GM23338 (cell line): ENCODE data around the gene DYSF. TPM values are rescaled to one million over a fixed set of nuclear protein-coding genes. Genes with fewer than 3 reads are reported as not detected.

ENCODE experiments used
- ATAC-seq: fragments of 200-7000 bp; cut with Tn5 transposase; 3 replicates; pipeline ENCODE4 v1.9.1; 2020
- DNase-seq: peaks from one replicate; pipeline ENCODE4 v3.0.0-alpha.2; 2015; ENCODE audit warnings: low spot score
- H2AFZ ChIP-seq: fragments of 200-600 bp; sonication (generic); 2 replicates; pipeline ENCODE4 v1.8.0; 2016; ENCODE audit warnings: antibody characterized with exemption, mild to moderate bottlenecking, moderate library complexity
- H3F3A ChIP-seq: fragments of 200-600 bp; sonication (generic); replicated peaks from 2 replicates; pipeline ENCODE4 v1.8.0; 2017; ENCODE audit warnings: antibody characterized with exemption, mixed run types, low read depth
- H3K27ac ChIP-seq: fragments of 200-600 bp; sonication (generic); 2 replicates; pipeline ENCODE4 v1.6.1; 2016; ENCODE audit warnings: low read depth
- H3K27me3 ChIP-seq: fragments of 200-600 bp; sonication (generic); 2 replicates; pipeline ENCODE4 v1.8.0; 2016; ENCODE audit warnings: mild to moderate bottlenecking, mixed run types, moderate library complexity; ENCODE audit not compliant: insufficient read depth
- H3K36me3 ChIP-seq: fragments of 200-600 bp; sonication (generic); 2 replicates; pipeline ENCODE4 v1.8.0; 2016; ENCODE audit warnings: mild to moderate bottlenecking; ENCODE audit not compliant: insufficient read depth
- H3K4me1 ChIP-seq: fragments of 200-600 bp; sonication (generic); 2 replicates; pipeline ENCODE4 v1.8.0; 2016; ENCODE audit warnings: mild to moderate bottlenecking, moderate library complexity; ENCODE audit not compliant: insufficient read depth
- H3K4me2 ChIP-seq: fragments of 200-600 bp; sonication (generic); 2 replicates; pipeline ENCODE4 v1.7.1; 2017; ENCODE audit warnings: mixed run types
- H3K4me3 ChIP-seq: fragments of 200-600 bp; sonication (generic); 2 replicates; pipeline ENCODE4 v1.6.1; 2016; ENCODE audit warnings: mixed run types
- H3K79me2 ChIP-seq: fragments of 200-600 bp; sonication (generic); replicated peaks from 2 replicates; pipeline ENCODE4 v1.8.0; 2017; ENCODE audit warnings: mild to moderate bottlenecking; ENCODE audit not compliant: insufficient read depth
- H3K9me2 ChIP-seq: fragments of 200-600 bp; sonication (generic); 2 replicates; pipeline ENCODE4 v1.8.0; 2017; ENCODE audit not compliant: insufficient read depth
- H4K20me1 ChIP-seq: fragments of 200-600 bp; sonication (generic); replicated peaks from 2 replicates; pipeline ENCODE4 v1.8.0; 2017; ENCODE audit warnings: mild to moderate bottlenecking; ENCODE audit not compliant: insufficient read depth
- H3K27ac Mint-ChIP-seq: 2 replicates; pipeline ENCODE4 v1.8.0; 2020; ENCODE audit warnings: inconsistent platforms, mild to moderate bottlenecking, moderate library complexity, mixed read lengths
- H3K27me3 Mint-ChIP-seq: 3 replicates; pipeline ENCODE4 v1.8.0; 2022; ENCODE audit warnings: low read depth, mild to moderate bottlenecking, moderate library complexity, mixed read lengths, inconsistent platforms; ENCODE audit not compliant: insufficient read depth, poor library complexity
- H3K36me3 Mint-ChIP-seq: 3 replicates; pipeline ENCODE4 v1.8.0; 2021; ENCODE audit warnings: low read depth, mild to moderate bottlenecking, inconsistent platforms, moderate library complexity, mixed read lengths
- H3K4me1 Mint-ChIP-seq: 3 replicates; pipeline ENCODE4 v1.8.0; 2020; ENCODE audit warnings: mild to moderate bottlenecking, inconsistent platforms, mixed read lengths
- H3K4me3 Mint-ChIP-seq: 3 replicates; pipeline ENCODE4 v1.8.0; 2021; ENCODE audit warnings: moderate library complexity, mild to moderate bottlenecking, inconsistent platforms, mixed read lengths
- H3K9me3 Mint-ChIP-seq: 3 replicates; pipeline ENCODE4 v1.8.0; 2020; ENCODE audit warnings: moderate library complexity, mild to moderate bottlenecking, inconsistent platforms, mixed read lengths
- EZH2 ChIP-seq: fragments of 200-600 bp; sonication (generic); IDR thresholded peaks from one replicate; pipeline ENCODE4 v1.8.0; 2017; ENCODE audit warnings: antibody characterized with exemption, mild to moderate bottlenecking, low read depth; ENCODE audit not compliant: unreplicated experiment
- EZH2phosphoT487 ChIP-seq: fragments of 200-600 bp; sonication (generic); IDR thresholded peaks from one replicate; pipeline ENCODE4 v1.8.1; 2018; ENCODE audit warnings: antibody characterized with exemption; ENCODE audit not compliant: unreplicated experiment
- JUNB ChIP-seq: IDR thresholded peaks from one replicate; pipeline ENCODE4 v1.6.1; 2016; ENCODE audit warnings: antibody characterized with exemption; ENCODE audit not compliant: unreplicated experiment
- NANOG ChIP-seq: IDR thresholded peaks from 2 replicates; pipeline ENCODE4 v1.6.1; 2016; ENCODE audit warnings: antibody characterized with exemption, borderline replicate concordance
- POLR2AphosphoS5 ChIP-seq: IDR thresholded peaks from 2 replicates; pipeline ENCODE4 v1.6.1; 2016; ENCODE audit warnings: antibody characterized with exemption, low read depth
- polyA plus RNA-seq: library from polyadenylated mRNA; unstranded; fragments of >200 nt; fragmentation: Nextera tagmentation; extraction: Ambion mirVana; gene quantifications from 2 replicates; pipeline ENCODE4 v1.2.1, GENCODE V29; 2016
- total RNA-seq: library from RNA; depleted of rRNA; stranded (reverse); fragments of >200 nt; shearing (Covaris generic); gene quantifications from 2 replicates; pipeline ENCODE4 v1.2.3, GENCODE V29; 2014
- TF ChIP-seq, protein P1 (sequence below): IDR thresholded peaks from one replicate; pipeline ENCODE4 v1.6.1; 2018; ENCODE audit warnings: antibody characterized with exemption; ENCODE audit not compliant: unreplicated experiment
- TF ChIP-seq, protein P2 (sequence below): fragments of 250-450 bp; sonication (Bioruptor Pico); IDR thresholded peaks from 2 replicates; pipeline ENCODE4 v1.5.0; 2020; ENCODE audit warnings: mild to moderate bottlenecking, moderate library complexity
- TF ChIP-seq, protein P3 (sequence below), 2 experiments: fragments of 200-600 bp in 1 of 2; sonication (generic) in 1 of 2; conservative IDR thresholded peaks; 2 replicates each; pipeline versions ENCODE4 v1.5.1 to v1.6.1; 2016 to 2017; ENCODE audit warnings: antibody characterized with exemption in 2 of 2, low read depth in 2 of 2, mild to moderate bottlenecking in 2 of 2, moderate library complexity in 1 of 2

DYSF gene
- total and polyA plus RNA-seq, 2 experiments from 2014 or later, result 7.3 to 21.3 TPM

DNA sequence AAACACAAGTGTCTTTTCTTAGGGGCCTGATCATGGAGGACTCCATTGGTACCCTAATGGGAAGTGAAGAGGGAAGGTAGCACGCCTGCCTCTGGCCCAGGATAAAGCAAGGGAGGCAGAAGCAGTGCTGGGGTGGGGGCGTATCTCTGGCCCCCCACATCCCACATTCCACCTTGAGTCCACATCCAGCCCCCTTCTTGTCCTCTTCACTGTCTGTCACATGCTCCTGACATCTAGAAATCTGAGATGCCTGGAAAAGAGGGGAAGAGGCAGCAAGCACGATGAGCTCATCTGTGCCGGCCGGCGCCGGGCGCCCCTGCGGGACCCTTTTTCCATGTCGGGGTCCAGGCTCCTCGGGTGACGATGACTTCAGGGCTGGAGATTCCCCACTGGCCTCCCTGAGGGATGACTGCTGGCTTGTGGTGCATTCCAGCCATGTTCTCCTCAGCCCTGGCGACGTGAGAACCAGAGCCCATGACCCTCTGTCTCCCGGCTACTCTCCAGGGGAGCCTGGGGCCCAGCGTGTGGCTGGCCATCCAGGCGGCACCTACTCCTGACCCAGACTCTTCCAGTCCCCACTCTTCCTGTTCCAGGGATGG lies 277.5 kb downstream of the DYSF start (continued):
- no peak for TF ChIP-seq EZH2
- TF ChIP-seq, protein P1, sequence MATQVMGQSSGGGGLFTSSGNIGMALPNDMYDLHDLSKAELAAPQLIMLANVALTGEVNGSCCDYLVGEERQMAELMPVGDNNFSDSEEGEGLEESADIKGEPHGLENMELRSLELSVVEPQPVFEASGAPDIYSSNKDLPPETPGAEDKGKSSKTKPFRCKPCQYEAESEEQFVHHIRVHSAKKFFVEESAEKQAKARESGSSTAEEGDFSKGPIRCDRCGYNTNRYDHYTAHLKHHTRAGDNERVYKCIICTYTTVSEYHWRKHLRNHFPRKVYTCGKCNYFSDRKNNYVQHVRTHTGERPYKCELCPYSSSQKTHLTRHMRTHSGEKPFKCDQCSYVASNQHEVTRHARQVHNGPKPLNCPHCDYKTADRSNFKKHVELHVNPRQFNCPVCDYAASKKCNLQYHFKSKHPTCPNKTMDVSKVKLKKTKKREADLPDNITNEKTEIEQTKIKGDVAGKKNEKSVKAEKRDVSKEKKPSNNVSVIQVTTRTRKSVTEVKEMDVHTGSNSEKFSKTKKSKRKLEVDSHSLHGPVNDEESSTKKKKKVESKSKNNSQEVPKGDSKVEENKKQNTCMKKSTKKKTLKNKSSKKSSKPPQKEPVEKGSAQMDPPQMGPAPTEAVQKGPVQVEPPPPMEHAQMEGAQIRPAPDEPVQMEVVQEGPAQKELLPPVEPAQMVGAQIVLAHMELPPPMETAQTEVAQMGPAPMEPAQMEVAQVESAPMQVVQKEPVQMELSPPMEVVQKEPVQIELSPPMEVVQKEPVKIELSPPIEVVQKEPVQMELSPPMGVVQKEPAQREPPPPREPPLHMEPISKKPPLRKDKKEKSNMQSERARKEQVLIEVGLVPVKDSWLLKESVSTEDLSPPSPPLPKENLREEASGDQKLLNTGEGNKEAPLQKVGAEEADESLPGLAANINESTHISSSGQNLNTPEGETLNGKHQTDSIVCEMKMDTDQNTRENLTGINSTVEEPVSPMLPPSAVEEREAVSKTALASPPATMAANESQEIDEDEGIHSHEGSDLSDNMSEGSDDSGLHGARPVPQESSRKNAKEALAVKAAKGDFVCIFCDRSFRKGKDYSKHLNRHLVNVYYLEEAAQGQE, result no peak
- TF ChIP-seq EZH2phosphoT487, result no peak
- no peak for TF ChIP-seq NANOG

DNA sequence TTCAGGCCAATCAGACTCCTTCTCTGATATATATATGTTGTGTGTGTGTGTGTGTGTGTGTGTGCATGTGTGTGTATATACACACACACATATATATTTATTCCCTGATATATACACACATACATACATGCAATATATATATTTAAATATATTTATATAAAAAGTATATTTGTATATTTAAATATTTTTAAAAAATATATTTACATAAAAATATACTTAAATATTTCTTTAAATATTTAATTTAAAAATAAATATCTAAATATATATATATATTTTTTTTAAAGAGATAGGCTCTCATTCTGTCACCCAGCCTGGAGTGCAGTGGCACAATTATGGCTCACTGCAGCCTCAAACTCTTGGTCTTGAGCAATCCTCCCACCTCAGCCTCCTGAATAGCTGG lies 281.3 kb downstream of the DYSF start:
- H3K36me3 ChIP-seq, result no peaks in the 10 kb centered on the region
- no peak for DNase-seq
- H4K20me1 ChIP-seq, result no peaks in the 10 kb centered on the region
- H3K4me1 ChIP-seq, result no peaks in the 10 kb centered on the region
- no peak overlapping the region for H3K27ac ChIP-seq
- Mint-ChIP-seq H3K9me3 (no peaks in the 10 kb centered on the region), H3K4me3 (no peak overlapping the region), H3K27me3 (peaks cover 8% of the 10 kb centered on the region), H3K27ac (no peak overlapping the region), H3K36me3 (no peaks in the 10 kb centered on the region; the same call in 2 of the 3 replicates), H3K4me1 (no peaks in the 10 kb centered on the region; the same call in 2 of the 3 replicates)
- no peaks in the 10 kb centered on the region for H3K27me3 ChIP-seq
- ATAC-seq, result no peak
- H3K9me2 ChIP-seq, result peaks cover 3% of the 10 kb centered on the region
- H3K4me3 ChIP-seq, result no peak overlapping the region
- H3K4me2 ChIP-seq, result no peak overlapping the region
- H3K79me2 ChIP-seq, result no peaks in the 10 kb centered on the region
- H2AFZ ChIP-seq, result no peak overlapping the region
- no peaks in the 10 kb centered on the region for H3F3A ChIP-seq
- TF ChIP-seq, protein P1, result no peak
- TF ChIP-seq POLR2AphosphoS5, result no peak
- TF ChIP-seq, protein P2, sequence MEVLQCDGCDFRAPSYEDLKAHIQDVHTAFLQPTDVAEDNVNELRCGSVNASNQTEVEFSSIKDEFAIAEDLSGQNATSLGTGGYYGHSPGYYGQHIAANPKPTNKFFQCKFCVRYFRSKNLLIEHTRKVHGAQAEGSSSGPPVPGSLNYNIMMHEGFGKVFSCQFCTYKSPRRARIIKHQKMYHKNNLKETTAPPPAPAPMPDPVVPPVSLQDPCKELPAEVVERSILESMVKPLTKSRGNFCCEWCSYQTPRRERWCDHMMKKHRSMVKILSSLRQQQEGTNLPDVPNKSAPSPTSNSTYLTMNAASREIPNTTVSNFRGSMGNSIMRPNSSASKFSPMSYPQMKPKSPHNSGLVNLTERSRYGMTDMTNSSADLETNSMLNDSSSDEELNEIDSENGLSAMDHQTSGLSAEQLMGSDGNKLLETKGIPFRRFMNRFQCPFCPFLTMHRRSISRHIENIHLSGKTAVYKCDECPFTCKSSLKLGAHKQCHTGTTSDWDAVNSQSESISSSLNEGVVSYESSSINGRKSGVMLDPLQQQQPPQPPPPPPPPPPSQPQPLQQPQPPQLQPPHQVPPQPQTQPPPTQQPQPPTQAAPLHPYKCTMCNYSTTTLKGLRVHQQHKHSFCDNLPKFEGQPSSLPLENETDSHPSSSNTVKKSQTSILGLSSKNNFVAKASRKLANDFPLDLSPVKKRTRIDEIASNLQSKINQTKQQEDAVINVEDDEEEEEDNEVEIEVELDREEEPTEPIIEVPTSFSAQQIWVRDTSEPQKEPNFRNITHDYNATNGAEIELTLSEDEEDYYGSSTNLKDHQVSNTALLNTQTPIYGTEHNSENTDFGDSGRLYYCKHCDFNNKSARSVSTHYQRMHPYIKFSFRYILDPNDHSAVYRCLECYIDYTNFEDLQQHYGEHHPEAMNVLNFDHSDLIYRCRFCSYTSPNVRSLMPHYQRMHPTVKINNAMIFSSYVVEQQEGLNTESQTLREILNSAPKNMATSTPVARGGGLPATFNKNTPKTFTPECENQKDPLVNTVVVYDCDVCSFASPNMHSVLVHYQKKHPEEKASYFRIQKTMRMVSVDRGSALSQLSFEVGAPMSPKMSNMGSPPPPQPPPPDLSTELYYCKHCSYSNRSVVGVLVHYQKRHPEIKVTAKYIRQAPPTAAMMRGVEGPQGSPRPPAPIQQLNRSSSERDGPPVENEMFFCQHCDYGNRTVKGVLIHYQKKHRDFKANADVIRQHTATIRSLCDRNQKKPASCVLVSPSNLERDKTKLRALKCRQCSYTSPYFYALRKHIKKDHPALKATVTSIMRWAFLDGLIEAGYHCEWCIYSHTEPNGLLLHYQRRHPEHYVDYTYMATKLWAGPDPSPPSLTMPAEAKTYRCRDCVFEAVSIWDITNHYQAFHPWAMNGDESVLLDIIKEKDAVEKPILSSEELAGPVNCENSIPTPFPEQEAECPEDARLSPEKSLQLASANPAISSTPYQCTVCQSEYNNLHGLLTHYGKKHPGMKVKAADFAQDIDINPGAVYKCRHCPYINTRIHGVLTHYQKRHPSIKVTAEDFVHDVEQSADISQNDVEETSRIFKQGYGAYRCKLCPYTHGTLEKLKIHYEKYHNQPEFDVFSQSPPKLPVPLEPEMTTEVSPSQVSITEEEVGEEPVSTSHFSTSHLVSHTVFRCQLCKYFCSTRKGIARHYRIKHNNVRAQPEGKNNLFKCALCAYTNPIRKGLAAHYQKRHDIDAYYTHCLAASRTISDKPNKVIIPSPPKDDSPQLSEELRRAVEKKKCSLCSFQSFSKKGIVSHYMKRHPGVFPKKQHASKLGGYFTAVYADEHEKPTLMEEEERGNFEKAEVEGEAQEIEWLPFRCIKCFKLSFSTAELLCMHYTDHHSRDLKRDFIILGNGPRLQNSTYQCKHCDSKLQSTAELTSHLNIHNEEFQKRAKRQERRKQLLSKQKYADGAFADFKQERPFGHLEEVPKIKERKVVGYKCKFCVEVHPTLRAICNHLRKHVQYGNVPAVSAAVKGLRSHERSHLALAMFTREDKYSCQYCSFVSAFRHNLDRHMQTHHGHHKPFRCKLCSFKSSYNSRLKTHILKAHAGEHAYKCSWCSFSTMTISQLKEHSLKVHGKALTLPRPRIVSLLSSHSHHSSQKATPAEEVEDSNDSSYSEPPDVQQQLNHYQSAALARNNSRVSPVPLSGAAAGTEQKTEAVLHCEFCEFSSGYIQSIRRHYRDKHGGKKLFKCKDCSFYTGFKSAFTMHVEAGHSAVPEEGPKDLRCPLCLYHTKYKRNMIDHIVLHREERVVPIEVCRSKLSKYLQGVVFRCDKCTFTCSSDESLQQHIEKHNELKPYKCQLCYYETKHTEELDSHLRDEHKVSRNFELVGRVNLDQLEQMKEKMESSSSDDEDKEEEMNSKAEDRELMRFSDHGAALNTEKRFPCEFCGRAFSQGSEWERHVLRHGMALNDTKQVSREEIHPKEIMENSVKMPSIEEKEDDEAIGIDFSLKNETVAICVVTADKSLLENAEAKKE, result no peak
- no peak for TF ChIP-seq EZH2
- TF ChIP-seq, protein P3, sequence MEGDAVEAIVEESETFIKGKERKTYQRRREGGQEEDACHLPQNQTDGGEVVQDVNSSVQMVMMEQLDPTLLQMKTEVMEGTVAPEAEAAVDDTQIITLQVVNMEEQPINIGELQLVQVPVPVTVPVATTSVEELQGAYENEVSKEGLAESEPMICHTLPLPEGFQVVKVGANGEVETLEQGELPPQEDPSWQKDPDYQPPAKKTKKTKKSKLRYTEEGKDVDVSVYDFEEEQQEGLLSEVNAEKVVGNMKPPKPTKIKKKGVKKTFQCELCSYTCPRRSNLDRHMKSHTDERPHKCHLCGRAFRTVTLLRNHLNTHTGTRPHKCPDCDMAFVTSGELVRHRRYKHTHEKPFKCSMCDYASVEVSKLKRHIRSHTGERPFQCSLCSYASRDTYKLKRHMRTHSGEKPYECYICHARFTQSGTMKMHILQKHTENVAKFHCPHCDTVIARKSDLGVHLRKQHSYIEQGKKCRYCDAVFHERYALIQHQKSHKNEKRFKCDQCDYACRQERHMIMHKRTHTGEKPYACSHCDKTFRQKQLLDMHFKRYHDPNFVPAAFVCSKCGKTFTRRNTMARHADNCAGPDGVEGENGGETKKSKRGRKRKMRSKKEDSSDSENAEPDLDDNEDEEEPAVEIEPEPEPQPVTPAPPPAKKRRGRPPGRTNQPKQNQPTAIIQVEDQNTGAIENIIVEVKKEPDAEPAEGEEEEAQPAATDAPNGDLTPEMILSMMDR (conservative IDR thresholded peaks at IDR 0.05; ENCODE audit: low read depth in 2 of 2), result no peak
- no peak for TF ChIP-seq NANOG
- no peak for TF ChIP-seq JUNB
